Measurements from ENCODE around the gene B9D2. TPM values are rescaled to one million over a fixed set of nuclear protein-coding genes. Genes with fewer than 3 reads are reported as not detected.

Gene B9D2
- total and polyA plus RNA-seq, 3 donors from 2014 or later, result 6.7 to 14.6 (median 13.5) TPM

DNA sequence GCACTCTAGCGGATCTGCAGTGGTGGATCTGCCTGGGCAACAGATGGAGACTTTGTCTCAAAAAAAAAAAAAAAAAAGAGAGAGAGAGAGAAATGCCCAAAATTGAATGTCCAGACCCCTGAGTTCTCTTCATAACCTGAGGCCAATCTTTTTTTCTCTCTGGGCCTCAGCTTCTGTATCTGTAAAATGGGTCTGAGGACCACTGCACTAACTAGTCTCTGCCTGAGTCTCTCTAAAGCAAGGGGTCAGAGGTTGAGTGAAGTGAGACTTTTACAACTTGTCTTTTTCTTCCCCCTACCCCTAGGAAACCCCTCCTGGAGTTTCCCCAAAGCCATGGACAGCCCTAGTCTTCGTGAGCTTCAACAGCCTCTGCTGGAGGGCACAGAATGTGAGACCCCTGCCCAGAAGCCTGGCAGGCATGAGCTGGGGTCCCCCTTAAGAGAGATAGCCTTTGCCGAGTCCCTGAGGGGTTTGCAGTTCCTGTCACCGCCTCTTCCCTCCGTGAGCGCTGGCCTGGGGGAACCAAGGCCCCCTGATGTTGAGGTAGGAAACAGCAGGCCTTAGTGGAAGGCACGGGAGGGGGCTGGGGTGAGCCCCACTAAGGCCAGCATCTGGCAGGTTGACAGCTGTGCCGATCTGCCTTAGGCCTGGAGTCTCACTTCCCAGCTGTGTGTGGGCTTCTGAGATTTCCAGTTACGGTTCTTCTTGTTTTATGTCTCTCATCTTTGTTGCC lies 14.2 kb upstream of the B9D2 start:
- no peaks in the 10 kb centered on the region for H3K27me3 ChIP-seq
- intact Hi-C loops (cut with DNase I; ENCODE audit: low total_unique reads), result no loop called here
- no peak overlapping the region for H3K27ac ChIP-seq
- TF ChIP-seq, protein P1, sequence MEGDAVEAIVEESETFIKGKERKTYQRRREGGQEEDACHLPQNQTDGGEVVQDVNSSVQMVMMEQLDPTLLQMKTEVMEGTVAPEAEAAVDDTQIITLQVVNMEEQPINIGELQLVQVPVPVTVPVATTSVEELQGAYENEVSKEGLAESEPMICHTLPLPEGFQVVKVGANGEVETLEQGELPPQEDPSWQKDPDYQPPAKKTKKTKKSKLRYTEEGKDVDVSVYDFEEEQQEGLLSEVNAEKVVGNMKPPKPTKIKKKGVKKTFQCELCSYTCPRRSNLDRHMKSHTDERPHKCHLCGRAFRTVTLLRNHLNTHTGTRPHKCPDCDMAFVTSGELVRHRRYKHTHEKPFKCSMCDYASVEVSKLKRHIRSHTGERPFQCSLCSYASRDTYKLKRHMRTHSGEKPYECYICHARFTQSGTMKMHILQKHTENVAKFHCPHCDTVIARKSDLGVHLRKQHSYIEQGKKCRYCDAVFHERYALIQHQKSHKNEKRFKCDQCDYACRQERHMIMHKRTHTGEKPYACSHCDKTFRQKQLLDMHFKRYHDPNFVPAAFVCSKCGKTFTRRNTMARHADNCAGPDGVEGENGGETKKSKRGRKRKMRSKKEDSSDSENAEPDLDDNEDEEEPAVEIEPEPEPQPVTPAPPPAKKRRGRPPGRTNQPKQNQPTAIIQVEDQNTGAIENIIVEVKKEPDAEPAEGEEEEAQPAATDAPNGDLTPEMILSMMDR (IDR thresholded peaks at IDR 0.05), result no peak
- TF ChIP-seq POLR2A (IDR thresholded peaks at IDR 0.05), result no peak
- WGBS, 2 donors, result 52 to 76% methylated on average over 4 to 8 of the region's 9 CpGs
- no peak overlapping the region for H3K4me3 ChIP-seq
- no peaks in the 10 kb centered on the region for H3K36me3 ChIP-seq (ENCODE audit: low read depth, missing control alignments)
- no peak for DNase-seq
- H3K4me1 ChIP-seq, result peaks cover 6% of the 10 kb centered on the region
- H3K9me3 ChIP-seq, result no peaks in the 10 kb centered on the region

DNA sequence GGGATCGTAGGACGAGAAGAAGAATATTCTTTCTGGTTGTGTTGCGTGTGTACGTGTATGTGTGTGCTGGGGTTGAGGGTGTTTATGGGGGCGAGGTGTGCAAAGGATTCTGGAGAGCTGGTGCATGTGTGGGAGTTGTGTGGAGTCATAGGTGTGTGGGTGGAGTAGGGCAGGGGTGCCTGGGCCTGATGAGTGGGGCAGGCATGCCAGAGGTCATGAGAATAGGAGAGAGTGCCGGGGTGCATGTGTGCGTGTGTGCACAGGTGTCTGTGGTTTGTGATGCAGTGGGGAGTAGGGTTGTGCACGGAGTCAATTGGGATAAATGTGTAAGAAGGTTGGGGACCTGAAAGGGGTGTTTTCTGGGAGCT lies 13.0 kb upstream of the B9D2 start:
- WGBS, 2 donors, result 53 to 58% methylated on average over 8 of the region's 8 CpGs
- H3K27me3 ChIP-seq, result no peaks in the 10 kb centered on the region
- peak overlapping the region; percentile 25 to 56 for H3K27ac ChIP-seq
- no peaks in the 10 kb centered on the region for H3K36me3 ChIP-seq (ENCODE audit: low read depth, missing control alignments)
- TF ChIP-seq POLR2A (IDR thresholded peaks at IDR 0.05), result no peak
- TF ChIP-seq, protein P1 (IDR thresholded peaks at IDR 0.05), result no peak
- intact Hi-C loops (cut with DNase I; ENCODE audit: low total_unique reads), result no loop called here
- H3K4me1 ChIP-seq, result peaks cover 6% of the 10 kb centered on the region
- no peaks in the 10 kb centered on the region for H3K9me3 ChIP-seq
- H3K4me3 ChIP-seq, result peak overlapping the region; percentile 64
- DNase-seq, result no peak

- 4 to 9% methylated on average over 18 to 38 of the region's 47 CpGs for WGBS, 2 donors
- DNase-seq, result no peak
- Histone ChIP-seq H3K27ac (peak within 1 kb of the TSS; percentile 25 to 56), H3K36me3 (ENCODE audit: low read depth, missing control alignments) (no peaks in the 10 kb centered on the region), H3K9me3 (no peaks in the 10 kb centered on the region), H3K4me1 (peaks cover 6% of the 10 kb centered on the region), H3K27me3 (no peaks in the 10 kb centered on the region), H3K4me3 (peak within 1 kb of the TSS; percentile 64)
- intact Hi-C loops (cut with DNase I; ENCODE audit: low total_unique reads), result no loop called here
- TF ChIP-seq POLR2A (IDR thresholded peaks at IDR 0.05), result no peak
- TF ChIP-seq, protein P1 (IDR thresholded peaks at IDR 0.05), result no peak
These were observed 12.5 kb upstream of the B9D2 start, which contains the start of gene TMEM91 for GRCh38 chr19:41376241-41376997. TMEM91 (plus strand) TSS chr19:41376533; CDS start chr19:41378310, 1,777 bp downstream.

- Histone ChIP-seq H3K4me1 (peaks cover 6% of the 10 kb centered on the region), H3K36me3 (ENCODE audit: low read depth, missing control alignments) (no peaks in the 10 kb centered on the region), H3K9me3 (no peaks in the 10 kb centered on the region), H3K27ac (no peak overlapping the region), H3K27me3 (no peaks in the 10 kb centered on the region), H3K4me3 (no peak overlapping the region)
- peak; percentile 89 for DNase-seq
- intact Hi-C loops (cut with DNase I; ENCODE audit: low total_unique reads), result no loop called here
- WGBS, 2 donors, result 40 to 41% methylated on average over 12 of the region's 12 CpGs
- TF ChIP-seq, protein P1 (IDR thresholded peaks at IDR 0.05), result no peak
- TF ChIP-seq POLR2A (IDR thresholded peaks at IDR 0.05), result no peak
These were observed 10.0 kb upstream of the B9D2 start for GRCh38 chr19:41373993-41374392.

Data from testis (tissue), 3 donors.